Measurements from ENCODE around the gene MAPK6.

Gene MAPK6

GRCh38 chr15:52103217-52104207 lies 84.5 kb downstream of the MAPK6 start:
- H3K27ac ChIP-seq (ENCODE audit: low read depth, low read length) = no peak overlapping the region
- no peaks in the 10 kb centered on the region for H3K27me3 ChIP-seq (ENCODE audit: control insufficient read depth in 1 of 2, insufficient read depth in 2 of 2, low read length in 2 of 2)

GRCh38 chr15:52104532-52105004 lies 85.5 kb downstream of the MAPK6 start:
- H3K9ac ChIP-seq (ENCODE audit: low read depth in 1 of 2, low read length in 2 of 2) = no peak overlapping the region
- H3K9me3 ChIP-seq (ENCODE audit: control insufficient read depth in 1 of 2, low read length in 2 of 2) = no peaks in the 10 kb centered on the region
- H3K27ac ChIP-seq (ENCODE audit: low read depth, low read length) = no peak overlapping the region
- H3K36me3 ChIP-seq (ENCODE audit: control insufficient read depth in 1 of 2, insufficient read depth in 2 of 2, low read length in 2 of 2) = no peaks in the 10 kb centered on the region
- no peaks in the 10 kb centered on the region for H3K27me3 ChIP-seq (ENCODE audit: control insufficient read depth in 1 of 2, insufficient read depth in 2 of 2, low read length in 2 of 2)
- no peaks in the 10 kb centered on the region for H3K4me1 ChIP-seq (ENCODE audit: control insufficient read depth in 1 of 2, insufficient read depth in 2 of 2, low read length in 2 of 2)
- no peak overlapping the region for H3K4me3 ChIP-seq (ENCODE audit: low read depth in 1 of 2, low read length in 2 of 2)

More at GRCh38 chr15:52103217-52104207, 84.5 kb downstream of the MAPK6 start:
- no peak overlapping the region for H3K4me3 ChIP-seq (ENCODE audit: low read depth in 1 of 2, low read length in 2 of 2)
- H3K4me1 ChIP-seq (ENCODE audit: control insufficient read depth in 1 of 2, insufficient read depth in 2 of 2, low read length in 2 of 2) = peaks cover 2% of the 10 kb centered on the region in 2 donors
- no peaks in the 10 kb centered on the region for H3K36me3 ChIP-seq (ENCODE audit: control insufficient read depth in 1 of 2, insufficient read depth in 2 of 2, low read length in 2 of 2)
- no peak overlapping the region for H3K9ac ChIP-seq (ENCODE audit: low read depth in 1 of 2, low read length in 2 of 2)
- H3K9me3 ChIP-seq (ENCODE audit: control insufficient read depth in 1 of 2, low read length in 2 of 2) = no peaks in the 10 kb centered on the region

GRCh38 chr15:52105846-52106245 lies 86.8 kb downstream of the MAPK6 start:
- Histone ChIP-seq H3K27ac (ENCODE audit: low read depth, low read length) (no peak overlapping the region), H3K36me3 (ENCODE audit: control insufficient read depth in 1 of 2, insufficient read depth in 2 of 2, low read length in 2 of 2) (no peaks in the 10 kb centered on the region), H3K9me3 (ENCODE audit: control insufficient read depth in 1 of 2, low read length in 2 of 2) (no peaks in the 10 kb centered on the region), H3K9ac (ENCODE audit: low read depth in 1 of 2, low read length in 2 of 2) (no peak overlapping the region), H3K27me3 (ENCODE audit: control insufficient read depth in 1 of 2, insufficient read depth in 2 of 2, low read length in 2 of 2) (no peaks in the 10 kb centered on the region), H3K4me3 (ENCODE audit: low read depth in 1 of 2, low read length in 2 of 2) (no peak overlapping the region), H3K4me1 (ENCODE audit: control insufficient read depth in 1 of 2, insufficient read depth in 2 of 2, low read length in 2 of 2) (no peaks in the 10 kb centered on the region)

GRCh38 chr15:52106641-52107040 lies 87.6 kb downstream of the MAPK6 start:
- Histone ChIP-seq H3K4me1 (ENCODE audit: control insufficient read depth in 1 of 2, insufficient read depth in 2 of 2, low read length in 2 of 2) (no peaks in the 10 kb centered on the region), H3K9me3 (ENCODE audit: control insufficient read depth in 1 of 2, low read length in 2 of 2) (no peaks in the 10 kb centered on the region), H3K27me3 (ENCODE audit: control insufficient read depth in 1 of 2, insufficient read depth in 2 of 2, low read length in 2 of 2) (no peaks in the 10 kb centered on the region), H3K27ac (ENCODE audit: low read depth, low read length) (no peak overlapping the region), H3K4me3 (ENCODE audit: low read depth in 1 of 2, low read length in 2 of 2) (no peak overlapping the region), H3K36me3 (ENCODE audit: control insufficient read depth in 1 of 2, insufficient read depth in 2 of 2, low read length in 2 of 2) (no peaks in the 10 kb centered on the region), H3K9ac (ENCODE audit: low read depth in 1 of 2, low read length in 2 of 2) (no peak overlapping the region)

DNA sequence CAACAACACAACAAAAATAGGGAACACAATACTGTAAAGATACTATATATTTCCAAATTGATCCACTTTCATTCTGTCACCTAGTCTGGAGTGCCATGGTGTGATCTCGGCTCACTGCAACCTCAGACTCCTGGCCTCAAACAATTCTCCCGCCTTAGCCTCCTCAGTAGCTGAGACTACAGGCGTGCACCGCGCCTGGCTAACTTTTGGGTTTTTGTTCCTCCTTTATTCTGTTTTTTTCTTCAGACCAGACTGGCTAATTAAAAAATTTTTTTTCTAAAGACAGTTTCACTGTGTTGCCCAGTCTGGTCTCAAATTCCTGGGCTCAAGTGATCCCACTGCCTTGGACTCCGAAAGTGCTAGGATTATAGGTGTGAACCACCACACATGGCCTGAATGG lies 88.2 kb downstream of the MAPK6 start:
- H3K9ac ChIP-seq (ENCODE audit: low read depth in 1 of 2, low read length in 2 of 2) = no peak overlapping the region
- no peaks in the 10 kb centered on the region for H3K27me3 ChIP-seq (ENCODE audit: control insufficient read depth in 1 of 2, insufficient read depth in 2 of 2, low read length in 2 of 2)
- H3K27ac ChIP-seq (ENCODE audit: low read depth, low read length) = no peak overlapping the region
- H3K4me3 ChIP-seq (ENCODE audit: low read depth in 1 of 2, low read length in 2 of 2) = no peak overlapping the region
- H3K36me3 ChIP-seq (ENCODE audit: control insufficient read depth in 1 of 2, insufficient read depth in 2 of 2, low read length in 2 of 2) = no peaks in the 10 kb centered on the region
- H3K4me1 ChIP-seq (ENCODE audit: control insufficient read depth in 1 of 2, insufficient read depth in 2 of 2, low read length in 2 of 2) = peaks cover 0 to 5% of the 10 kb centered on the region in 2 donors
- no peaks in the 10 kb centered on the region for H3K9me3 ChIP-seq (ENCODE audit: control insufficient read depth in 1 of 2, low read length in 2 of 2)

- Histone ChIP-seq H3K27ac (ENCODE audit: low read depth, low read length) (no peak overlapping the region), H3K4me3 (ENCODE audit: low read depth in 1 of 2, low read length in 2 of 2) (no peak overlapping the region), H3K36me3 (ENCODE audit: control insufficient read depth in 1 of 2, insufficient read depth in 2 of 2, low read length in 2 of 2) (no peaks in the 10 kb centered on the region), H3K9me3 (ENCODE audit: control insufficient read depth in 1 of 2, low read length in 2 of 2) (no peaks in the 10 kb centered on the region), H3K9ac (ENCODE audit: low read depth in 1 of 2, low read length in 2 of 2) (no peak overlapping the region), H3K27me3 (ENCODE audit: control insufficient read depth in 1 of 2, insufficient read depth in 2 of 2, low read length in 2 of 2) (no peaks in the 10 kb centered on the region), H3K4me1 (ENCODE audit: control insufficient read depth in 1 of 2, insufficient read depth in 2 of 2, low read length in 2 of 2) (peaks cover 0 to 7% of the 10 kb centered on the region in 2 donors)
Observed at GRCh38 chr15:52109559-52110451, 90.8 kb downstream of the MAPK6 start.

- no peak overlapping the region for H3K27ac ChIP-seq (ENCODE audit: low read depth, low read length)
- H3K4me1 ChIP-seq (ENCODE audit: control insufficient read depth in 1 of 2, insufficient read depth in 2 of 2, low read length in 2 of 2) = peaks cover 13 to 16% of the 10 kb centered on the region in 2 donors
- peak overlapping the region in 1 of 2 donors; percentile 65 for H3K9ac ChIP-seq (ENCODE audit: low read depth in 1 of 2, low read length in 2 of 2)
- H3K4me3 ChIP-seq (ENCODE audit: low read depth in 1 of 2, low read length in 2 of 2) = peak overlapping the region; percentile 55 to 58
- no peaks in the 10 kb centered on the region for H3K27me3 ChIP-seq (ENCODE audit: control insufficient read depth in 1 of 2, insufficient read depth in 2 of 2, low read length in 2 of 2)
- no peaks in the 10 kb centered on the region for H3K9me3 ChIP-seq (ENCODE audit: control insufficient read depth in 1 of 2, low read length in 2 of 2)
- no peaks in the 10 kb centered on the region for H3K36me3 ChIP-seq (ENCODE audit: control insufficient read depth in 1 of 2, insufficient read depth in 2 of 2, low read length in 2 of 2)
Observed at GRCh38 chr15:52111517-52112202, 92.6 kb downstream of the MAPK6 start.

- peaks cover 14 to 16% of the 10 kb centered on the region in 2 donors for H3K4me1 ChIP-seq (ENCODE audit: control insufficient read depth in 1 of 2, insufficient read depth in 2 of 2, low read length in 2 of 2)
- no peaks in the 10 kb centered on the region for H3K36me3 ChIP-seq (ENCODE audit: control insufficient read depth in 1 of 2, insufficient read depth in 2 of 2, low read length in 2 of 2)
- peak overlapping the region; percentile 55 to 58 for H3K4me3 ChIP-seq (ENCODE audit: low read depth in 1 of 2, low read length in 2 of 2)
- no peak overlapping the region for H3K27ac ChIP-seq (ENCODE audit: low read depth, low read length)
- H3K27me3 ChIP-seq (ENCODE audit: control insufficient read depth in 1 of 2, insufficient read depth in 2 of 2, low read length in 2 of 2) = no peaks in the 10 kb centered on the region
- peak overlapping the region in 1 of 2 donors; percentile 65 for H3K9ac ChIP-seq (ENCODE audit: low read depth in 1 of 2, low read length in 2 of 2)
- H3K9me3 ChIP-seq (ENCODE audit: control insufficient read depth in 1 of 2, low read length in 2 of 2) = no peaks in the 10 kb centered on the region
Observed at GRCh38 chr15:52112203-52112750, 93.3 kb downstream of the MAPK6 start.

- Histone ChIP-seq H3K4me1 (ENCODE audit: control insufficient read depth in 1 of 2, insufficient read depth in 2 of 2, low read length in 2 of 2) (peaks cover 14 to 16% of the 10 kb centered on the region in 2 donors), H3K27me3 (ENCODE audit: control insufficient read depth in 1 of 2, insufficient read depth in 2 of 2, low read length in 2 of 2) (no peaks in the 10 kb centered on the region), H3K4me3 (ENCODE audit: low read depth in 1 of 2, low read length in 2 of 2) (no peak overlapping the region), H3K9ac (ENCODE audit: low read depth in 1 of 2, low read length in 2 of 2) (no peak overlapping the region), H3K36me3 (ENCODE audit: control insufficient read depth in 1 of 2, insufficient read depth in 2 of 2, low read length in 2 of 2) (no peaks in the 10 kb centered on the region), H3K9me3 (ENCODE audit: control insufficient read depth in 1 of 2, low read length in 2 of 2) (no peaks in the 10 kb centered on the region), H3K27ac (ENCODE audit: low read depth, low read length) (no peak overlapping the region)
Observed at GRCh38 chr15:52113235-52113634, 94.2 kb downstream of the MAPK6 start.

Data from duodenal mucosa (tissue), 2 donors.